ENCODE measurements around the gene EGR2.
"Not testable (repeated sequence)": the region's sequence is repeated elsewhere in the genome, so short reads cannot be mapped to it uniquely, and the experiment has no call there.

GRCh38 chr10:62784537-62784936 lies 31.6 kb downstream of the EGR2 start:
- not testable (repeated sequence) for TF ChIP-seq CTCF (IDR thresholded peaks at IDR 0.05); REST (IDR thresholded peaks at IDR 0.05; ENCODE audit: insufficient read depth in 1 of 2, low read depth in 2 of 2, low read length in 1 of 2); POLR2AphosphoS5 (IDR thresholded peaks at IDR 0.05; ENCODE audit: low read depth, low read length); TCF7L2 (IDR thresholded peaks at IDR 0.05; ENCODE audit: low read depth, low read length); SIN3A (IDR thresholded peaks at IDR 0.05; ENCODE audit: borderline replicate concordance, insufficient read depth, low read depth, low read length)

Measured in Panc1 (cell line).